HEK293 (cell line): ENCODE data around the gene NT5DC4.

Experiments used
- CTCF ChIA-PET: fragments of 350-600 bp; formaldehyde crosslinking; extraction: SDS; loops from one replicate; lab custom pipeline; 2021; ENCODE audit warnings: antibody characterized with exemption; lab: Yijun Ruan, JAX
- POLR2A ChIA-PET: fragments of 300-600 bp; formaldehyde crosslinking; extraction: SDS; loops from one replicate; lab custom pipeline; 2020; ENCODE audit warnings: antibody characterized with exemption, inconsistent platforms; lab: Yijun Ruan, JAX
- H3K27ac ChIP-seq: fragments of 200-500 bp; sonication (Bioruptor generic); 2 replicates; pipeline ENCODE4 v1.5.1; 2014; ENCODE audit warnings: low read depth, low read length, control low read depth, inconsistent platforms; ENCODE audit errors: extremely low read depth
- H3K36me3 ChIP-seq, 2 experiments: fragments of 200-500 bp in 1 of 2; sonication (Bioruptor generic) in 1 of 2; 1 replicate in 1 of 2; 2 replicates in 1 of 2; pipeline ENCODE4 v1.5.1; 2014 to 2017; ENCODE audit warnings: inconsistent platforms in 2 of 2, low read length in 2 of 2; ENCODE audit not compliant: control insufficient read depth in 2 of 2, insufficient read depth in 1 of 2
- H3K4me1 ChIP-seq: fragments of 200-500 bp; sonication (Bioruptor generic); 2 replicates; pipeline ENCODE4 v1.5.1; 2014; ENCODE audit warnings: mild to moderate bottlenecking, low read length, inconsistent platforms; ENCODE audit not compliant: control insufficient read depth, insufficient read depth
- H3K4me3 ChIP-seq: 2 replicates; pipeline ENCODE4 v1.5.1; 2011; ENCODE audit warnings: low read depth, mild to moderate bottlenecking, control low read depth, low read length, moderate library complexity
- H3K9me3 ChIP-seq: fragments of 200-500 bp; sonication (Bioruptor generic); 2 replicates; pipeline ENCODE4 v1.5.1; 2014; ENCODE audit warnings: low read depth, low read length, inconsistent platforms; ENCODE audit not compliant: control insufficient read depth, insufficient read depth
- ATF2 ChIP-seq: fragments of 450-650 bp; formaldehyde crosslinking; IDR thresholded peaks from 2 replicates; pipeline ENCODE4 v1.5.1; 2016; ENCODE audit warnings: missing biosample characterization, missing genetic modification characterization, low read depth
- CTCF ChIP-seq: fragments of 450-650 bp; formaldehyde crosslinking; IDR thresholded peaks from 2 replicates; pipeline ENCODE4 v1.5.1; 2016; ENCODE audit warnings: missing biosample characterization, missing genetic modification characterization
- GLIS2 ChIP-seq: fragments of 450-650 bp; formaldehyde crosslinking; IDR thresholded peaks from 2 replicates; pipeline ENCODE4 v1.5.1; 2016; ENCODE audit warnings: missing biosample characterization, missing genetic modification characterization
- IKZF3 ChIP-seq: fragments of 450-650 bp; IDR thresholded peaks from 2 replicates; pipeline ENCODE4 v1.5.0; 2018; ENCODE audit warnings: missing biosample characterization, mild to moderate bottlenecking, missing genetic modification characterization, moderate library complexity
- PRDM2 ChIP-seq: fragments of 450-650 bp; formaldehyde crosslinking; IDR thresholded peaks from 2 replicates; pipeline ENCODE4 v1.5.1; 2016; ENCODE audit warnings: missing biosample characterization, missing genetic modification characterization, borderline replicate concordance
- RBAK ChIP-seq: fragments of 450-650 bp; formaldehyde crosslinking; IDR thresholded peaks from 2 replicates; pipeline ENCODE4 v1.5.1; 2016; ENCODE audit warnings: missing biosample characterization, missing genetic modification characterization
- SALL2 ChIP-seq: fragments of 450-650 bp; formaldehyde crosslinking; IDR thresholded peaks from 2 replicates; pipeline ENCODE4 v1.5.0; 2017; ENCODE audit warnings: missing biosample characterization, mild to moderate bottlenecking, missing genetic modification characterization, borderline replicate concordance
- ZIC2 ChIP-seq: fragments of 450-650 bp; formaldehyde crosslinking; IDR thresholded peaks from 2 replicates; pipeline ENCODE4 v1.5.1; 2016; ENCODE audit warnings: missing biosample characterization, missing genetic modification characterization
- ZNF138 ChIP-seq: fragments of 450-650 bp; formaldehyde crosslinking; IDR thresholded peaks from 2 replicates; pipeline ENCODE4 v1.5.1; 2016; ENCODE audit warnings: missing biosample characterization, missing genetic modification characterization, borderline replicate concordance
- ZNF311 ChIP-seq: fragments of 450-650 bp; formaldehyde crosslinking; IDR thresholded peaks from 2 replicates; pipeline ENCODE4 v1.5.1; 2017; ENCODE audit warnings: missing biosample characterization, missing genetic modification characterization, borderline replicate concordance
- ZNF324 ChIP-seq: fragments of 450-650 bp; formaldehyde crosslinking; IDR thresholded peaks from 2 replicates; pipeline ENCODE4 v1.5.1; 2016; ENCODE audit warnings: missing biosample characterization, missing genetic modification characterization
- ZNF394 ChIP-seq: fragments of 450-650 bp; formaldehyde crosslinking; IDR thresholded peaks from 2 replicates; pipeline ENCODE4 v1.5.1; 2016; ENCODE audit warnings: missing biosample characterization, missing genetic modification characterization, mild to moderate bottlenecking, moderate library complexity, borderline replicate concordance
- ZNF529 ChIP-seq: fragments of 450-650 bp; formaldehyde crosslinking; IDR thresholded peaks from 2 replicates; pipeline ENCODE4 v1.5.1; 2017; ENCODE audit warnings: missing genetic modification characterization, missing biosample characterization; ENCODE audit not compliant: insufficient replicate concordance
- ZNF555 ChIP-seq: fragments of 450-650 bp; formaldehyde crosslinking; conservative IDR thresholded peaks from 2 replicates; pipeline ENCODE4 v1.5.1; 2017; ENCODE audit warnings: missing biosample characterization, mild to moderate bottlenecking, missing genetic modification characterization, inconsistent platforms
- ZNF664 ChIP-seq: fragments of 450-650 bp; formaldehyde crosslinking; IDR thresholded peaks from 2 replicates; pipeline ENCODE4 v1.5.1; 2016; ENCODE audit warnings: missing biosample characterization, missing genetic modification characterization
- ZSCAN18 ChIP-seq: fragments of 450-650 bp; formaldehyde crosslinking; IDR thresholded peaks from 2 replicates; pipeline ENCODE4 v1.5.1; 2016; ENCODE audit warnings: missing biosample characterization, missing genetic modification characterization
- ZSCAN30 ChIP-seq: fragments of 450-650 bp; IDR thresholded peaks from 2 replicates; pipeline ENCODE4 v1.5.1; 2018; ENCODE audit warnings: missing biosample characterization, mild to moderate bottlenecking, missing genetic modification characterization, moderate library complexity

The NT5DC4 gene

GRCh38 chr2:112723995-112724394, 3.2 kb downstream of the NT5DC4 start:
- POLR2A ChIA-PET, result interaction anchor here (1.5 kb wide), 1 partner anchor 58 kb away, joined by 3 read pairs; no protein-coding TSS in a partner anchor
- no peak overlapping the region for H3K27ac ChIP-seq
- no peaks in the 10 kb centered on the region for H3K4me1 ChIP-seq
- TF ChIP-seq ZNF311 (no peak), IKZF3 (tag by site-specific recombination) (no peak), PRDM2 (tag by site-specific recombination) (no peak), ZNF529 (tag by site-specific recombination) (no peak), ZNF555 (no peak), ZSCAN30 (tag by site-specific recombination) (no peak), ZNF664 (no peak), ATF2 (tag by site-specific recombination) (no peak)
- H3K36me3 ChIP-seq, result no peaks in the 10 kb centered on the region
- no peak overlapping the region for H3K4me3 ChIP-seq
- H3K9me3 ChIP-seq, result no peaks in the 10 kb centered on the region
- CTCF ChIA-PET, result interaction anchor here (0.6 to 8.9 kb wide), 10 partner anchors 12 to 250 kb away, joined by 3 to 204 read pairs (median 14); partner anchors contain the start of gene SLC20A1

- no peaks in the 10 kb centered on the region for H3K4me1 ChIP-seq
- POLR2A ChIA-PET, result interaction anchor here (1.0 to 2.7 kb wide), 4 partner anchors 12 to 99 kb away, joined by 3 to 8 read pairs (median 3); no protein-coding TSS in a partner anchor
- H3K36me3 ChIP-seq, result no peaks in the 10 kb centered on the region
- no peaks in the 10 kb centered on the region for H3K9me3 ChIP-seq
- H3K27ac ChIP-seq, result no peak overlapping the region
- TF ChIP-seq SALL2 (tag by site-specific recombination) (no peak), RBAK (tag by site-specific recombination) (no peak), ZSCAN18 (tag by site-specific recombination) (no peak), ZIC2 (tag by site-specific recombination) (0 out of 2 replicates have a peak, but pooled peaks have one; percentile 14), CTCF (peak; percentile 56), GLIS2 (tag by site-specific recombination) (0 out of 2 replicates have a peak, but pooled peaks have one; percentile 32), ZNF324 (tag by site-specific recombination) (no peak), ZNF394 (tag by site-specific recombination) (no peak), ZNF138 (tag by site-specific recombination) (no peak)
- TF ChIP-seq, all 188 proteins: peak for 3
- no peak overlapping the region for H3K4me3 ChIP-seq
- CTCF ChIA-PET, result interaction anchor here (0.7 to 8.9 kb wide), 23 partner anchors 9 to 234 kb away, joined by 3 to 204 read pairs (median 5); partner anchors contain the start of gene SLC20A1
Measured at GRCh38 chr2:112724591-112725525, 4.0 kb downstream of the NT5DC4 start.
